ENCODE data around the gene NEURL1B.

DNA sequence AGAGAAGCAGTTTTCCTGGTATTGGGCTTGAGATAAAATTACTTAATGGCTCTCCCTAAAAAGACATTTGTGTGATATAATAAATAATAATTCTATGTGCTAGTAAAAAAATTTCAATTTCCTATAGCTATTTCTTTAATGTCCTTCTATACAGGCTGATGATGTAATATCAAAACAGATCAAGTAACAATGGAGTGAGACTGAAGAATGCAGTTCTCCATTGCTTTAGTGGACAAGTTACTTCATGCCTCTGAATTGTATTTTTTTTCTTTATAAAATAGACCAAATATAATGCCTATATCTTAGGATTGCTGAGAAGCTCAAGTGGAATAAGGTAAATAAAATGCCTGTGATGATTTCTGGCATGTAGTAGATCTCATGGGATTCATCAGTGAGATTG lies 35.6 kb upstream of the NEURL1B start:
- TF ChIP-seq, protein P1, sequence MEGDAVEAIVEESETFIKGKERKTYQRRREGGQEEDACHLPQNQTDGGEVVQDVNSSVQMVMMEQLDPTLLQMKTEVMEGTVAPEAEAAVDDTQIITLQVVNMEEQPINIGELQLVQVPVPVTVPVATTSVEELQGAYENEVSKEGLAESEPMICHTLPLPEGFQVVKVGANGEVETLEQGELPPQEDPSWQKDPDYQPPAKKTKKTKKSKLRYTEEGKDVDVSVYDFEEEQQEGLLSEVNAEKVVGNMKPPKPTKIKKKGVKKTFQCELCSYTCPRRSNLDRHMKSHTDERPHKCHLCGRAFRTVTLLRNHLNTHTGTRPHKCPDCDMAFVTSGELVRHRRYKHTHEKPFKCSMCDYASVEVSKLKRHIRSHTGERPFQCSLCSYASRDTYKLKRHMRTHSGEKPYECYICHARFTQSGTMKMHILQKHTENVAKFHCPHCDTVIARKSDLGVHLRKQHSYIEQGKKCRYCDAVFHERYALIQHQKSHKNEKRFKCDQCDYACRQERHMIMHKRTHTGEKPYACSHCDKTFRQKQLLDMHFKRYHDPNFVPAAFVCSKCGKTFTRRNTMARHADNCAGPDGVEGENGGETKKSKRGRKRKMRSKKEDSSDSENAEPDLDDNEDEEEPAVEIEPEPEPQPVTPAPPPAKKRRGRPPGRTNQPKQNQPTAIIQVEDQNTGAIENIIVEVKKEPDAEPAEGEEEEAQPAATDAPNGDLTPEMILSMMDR (IDR thresholded peaks at IDR 0.05; ENCODE audit: poor library complexity): no peak
- no peak for TF ChIP-seq EZH2 (IDR thresholded peaks at IDR 0.05; ENCODE audit: borderline replicate concordance)

Data from hepatocyte (in vitro differentiated cells).